ENCODE data around the gene CENATAC.
A peak's percentile ranks its signal among the peaks of the same experiment; 100 is the strongest.
"Not testable (repeated sequence)": the region's sequence is repeated elsewhere in the genome, so short reads cannot be mapped to it uniquely, and the experiment has no call there.

The CENATAC gene

GRCh38 chr11:119057000-119057769 is 59.2 kb downstream of the CENATAC start, which contains the start of gene HYOU1:
Gene HYOU1, minus strand, starts transcription at chr11:119057205. Its CDS starts 1,045 bp downstream, at chr11:119056160.
- H3K4me1 ChIP-seq (ENCODE audit: low read length): peaks cover 9% of the 10 kb centered on the region
- H3K27ac ChIP-seq (ENCODE audit: low read length): peak within 1 kb of the TSS; percentile 94
- peaks cover 18% of the 10 kb centered on the region for H3K36me3 ChIP-seq (replicated peaks; ENCODE audit: insufficient read depth, low read length)
- H3K9me3 ChIP-seq (replicated peaks; ENCODE audit: insufficient read depth, low read length): no peaks in the 10 kb centered on the region
- H4K20me1 ChIP-seq (ENCODE audit: insufficient read depth, low read length): 0 out of 2 replicates have a peak, but pooled peaks cover 9% of the 10 kb centered on the region
- peak within 1 kb of the TSS; percentile 91 for H2AFZ ChIP-seq (ENCODE audit: low read length)
- H3K79me2 ChIP-seq (ENCODE audit: low read length): peaks cover 50% of the 10 kb centered on the region
- TF ChIP-seq CTCF (IDR thresholded peaks at IDR 0.05; ENCODE audit: low read length): peak; percentile 30
- no peak for TF ChIP-seq EZH2 (optimal IDR thresholded peaks at IDR 0.05; ENCODE audit: low read depth, low read length)
- no peak for TF ChIP-seq EZH2phosphoT487 (IDR thresholded peaks at IDR 0.05; ENCODE audit: low read length)
- peak within 1 kb of the TSS; percentile 99 for H3K9ac ChIP-seq (ENCODE audit: low read length)
- peak within 1 kb of the TSS; percentile 83 for H3K4me2 ChIP-seq (ENCODE audit: low read depth, low read length)
- no peaks in the 10 kb centered on the region for H3K27me3 ChIP-seq (replicated peaks; ENCODE audit: insufficient read depth, low read length)
- peak; percentile 98 for DNase-seq
- peak within 1 kb of the TSS; percentile 84 for H3K4me3 ChIP-seq (ENCODE audit: low read length)
- H3F3A ChIP-seq (ENCODE audit: insufficient read depth, low read length): peaks cover 11% of the 10 kb centered on the region
- no peaks in the 10 kb centered on the region for H3K9me2 ChIP-seq (replicated peaks; ENCODE audit: insufficient read depth, low read length)

- H2AFZ ChIP-seq (ENCODE audit: low read length); H3K36me3 ChIP-seq (replicated peaks; ENCODE audit: insufficient read depth, low read length); H3K4me3 ChIP-seq (ENCODE audit: low read length); DNase-seq; H3K9ac ChIP-seq (ENCODE audit: low read length); H3K27ac ChIP-seq (ENCODE audit: low read length); H3K9me2 ChIP-seq (replicated peaks; ENCODE audit: insufficient read depth, low read length); H4K20me1 ChIP-seq (ENCODE audit: insufficient read depth, low read length); H3K4me1 ChIP-seq (ENCODE audit: low read length); H3K9me3 ChIP-seq (replicated peaks; ENCODE audit: insufficient read depth, low read length); H3K27me3 ChIP-seq (replicated peaks; ENCODE audit: insufficient read depth, low read length); H3K4me2 ChIP-seq (ENCODE audit: low read depth, low read length): not testable (repeated sequence)
- H3K79me2 ChIP-seq (ENCODE audit: low read length): peaks cover 35% of the 10 kb centered on the region
- peaks cover 11% of the 10 kb centered on the region for H3F3A ChIP-seq (ENCODE audit: insufficient read depth, low read length)
Measured at GRCh38 chr11:119059128-119059527, 61.2 kb downstream of the CENATAC start.

- H3K4me2 ChIP-seq (ENCODE audit: low read depth, low read length): no peak overlapping the region
- no peaks in the 10 kb centered on the region for H3K27me3 ChIP-seq (replicated peaks; ENCODE audit: insufficient read depth, low read length)
- no peaks in the 10 kb centered on the region for H3K9me3 ChIP-seq (replicated peaks; ENCODE audit: insufficient read depth, low read length)
- no peak for DNase-seq
- no peaks in the 10 kb centered on the region for H3K9me2 ChIP-seq (replicated peaks; ENCODE audit: insufficient read depth, low read length)
- H2AFZ ChIP-seq (ENCODE audit: low read length): no peak overlapping the region
- peaks cover 32% of the 10 kb centered on the region for H3K79me2 ChIP-seq (ENCODE audit: low read length)
- peaks cover 10% of the 10 kb centered on the region for H3F3A ChIP-seq (ENCODE audit: insufficient read depth, low read length)
- no peaks in the 10 kb centered on the region for H3K36me3 ChIP-seq (replicated peaks; ENCODE audit: insufficient read depth, low read length)
- no peaks in the 10 kb centered on the region for H4K20me1 ChIP-seq (ENCODE audit: insufficient read depth, low read length)
- peaks cover 6% of the 10 kb centered on the region; the same call in 1 of the 2 replicates for H3K4me1 ChIP-seq (ENCODE audit: low read length)
- no peak overlapping the region for H3K27ac ChIP-seq (ENCODE audit: low read length)
- no peak for TF ChIP-seq EZH2phosphoT487 (IDR thresholded peaks at IDR 0.05; ENCODE audit: low read length)
- TF ChIP-seq EZH2 (optimal IDR thresholded peaks at IDR 0.05; ENCODE audit: low read depth, low read length): no peak
- TF ChIP-seq CTCF (IDR thresholded peaks at IDR 0.05; ENCODE audit: low read length): no peak
- no peak overlapping the region for H3K9ac ChIP-seq (ENCODE audit: low read length)
- no peak overlapping the region for H3K4me3 ChIP-seq (ENCODE audit: low read length)
Measured at GRCh38 chr11:119061256-119061655, 63.3 kb downstream of the CENATAC start.

GRCh38 chr11:119062779-119063178 is 64.8 kb downstream of the CENATAC start:
- Histone ChIP-seq H3K36me3 (replicated peaks; ENCODE audit: insufficient read depth, low read length) (no peaks in the 10 kb centered on the region), H2AFZ (ENCODE audit: low read length) (no peak overlapping the region), H3K9ac (ENCODE audit: low read length) (no peak overlapping the region), H3K9me3 (replicated peaks; ENCODE audit: insufficient read depth, low read length) (no peaks in the 10 kb centered on the region), H3K4me3 (ENCODE audit: low read length) (no peak overlapping the region), H3K4me2 (ENCODE audit: low read depth, low read length) (no peak overlapping the region), H3K9me2 (replicated peaks; ENCODE audit: insufficient read depth, low read length) (no peaks in the 10 kb centered on the region), H3K27me3 (replicated peaks; ENCODE audit: insufficient read depth, low read length) (no peaks in the 10 kb centered on the region), H3K4me1 (ENCODE audit: low read length) (peaks cover 9% of the 10 kb centered on the region; the same call in 1 of the 2 replicates), H3F3A (ENCODE audit: insufficient read depth, low read length) (peaks cover 8% of the 10 kb centered on the region), H3K27ac (ENCODE audit: low read length) (no peak overlapping the region), H3K79me2 (ENCODE audit: low read length) (peaks cover 35% of the 10 kb centered on the region), H4K20me1 (ENCODE audit: insufficient read depth, low read length) (no peaks in the 10 kb centered on the region)
- DNase-seq: no peak
- TF ChIP-seq EZH2 (optimal IDR thresholded peaks at IDR 0.05; ENCODE audit: low read depth, low read length) (no peak), EZH2phosphoT487 (IDR thresholded peaks at IDR 0.05; ENCODE audit: low read length) (no peak), CTCF (IDR thresholded peaks at IDR 0.05; ENCODE audit: low read length) (no peak)
